NT2/D1 (cell line): ENCODE measurements around the gene PARM1.

Experiments
- SUZ12 ChIP-seq: IDR thresholded peaks from 2 replicates; pipeline ENCODE4 v1.6.1; 2011; ENCODE audit not compliant: insufficient read length, insufficient read depth; ENCODE audit errors: extremely low read depth
- YY1 ChIP-seq: IDR thresholded peaks from 2 replicates; pipeline ENCODE4 v1.6.1; 2011; ENCODE audit not compliant: insufficient read length, insufficient read depth
- ZNF274 ChIP-seq: IDR thresholded peaks from 2 replicates; pipeline ENCODE4 v1.6.1; 2011; ENCODE audit warnings: mild to moderate bottlenecking, low read depth, low read length

- no peak for TF ChIP-seq ZNF274
- no peak for TF ChIP-seq YY1
- TF ChIP-seq SUZ12, result no peak
Measured at GRCh38 chr4:74975848-74976824, 43.2 kb downstream of the PARM1 start.
